Ovary (tissue), 3 donors: Measurements from ENCODE around the gene SPRED2.

Experiments used
- POLR2A ChIP-seq: fragments of 450-650 bp; IDR thresholded peaks from one replicate; pipeline ENCODE4 v1.6.1; 2017; ENCODE audit warnings: antibody characterized with exemption, mild to moderate bottlenecking, moderate library complexity
- TF ChIP-seq, protein P1 (sequence below), 3 donors: fragments of 450-650 bp in 2 of 3; fragments of 200-600 bp in 1 of 3; IDR thresholded peaks; one replicate each; pipeline versions ENCODE4 v1.5.1 to v1.8.0; 2016 to 2022; ENCODE audit warnings: antibody characterized with exemption in 3 of 3, mild to moderate bottlenecking in 1 of 3
- donor health status: DM: no; HTN: no; CAD: no.

DNA sequence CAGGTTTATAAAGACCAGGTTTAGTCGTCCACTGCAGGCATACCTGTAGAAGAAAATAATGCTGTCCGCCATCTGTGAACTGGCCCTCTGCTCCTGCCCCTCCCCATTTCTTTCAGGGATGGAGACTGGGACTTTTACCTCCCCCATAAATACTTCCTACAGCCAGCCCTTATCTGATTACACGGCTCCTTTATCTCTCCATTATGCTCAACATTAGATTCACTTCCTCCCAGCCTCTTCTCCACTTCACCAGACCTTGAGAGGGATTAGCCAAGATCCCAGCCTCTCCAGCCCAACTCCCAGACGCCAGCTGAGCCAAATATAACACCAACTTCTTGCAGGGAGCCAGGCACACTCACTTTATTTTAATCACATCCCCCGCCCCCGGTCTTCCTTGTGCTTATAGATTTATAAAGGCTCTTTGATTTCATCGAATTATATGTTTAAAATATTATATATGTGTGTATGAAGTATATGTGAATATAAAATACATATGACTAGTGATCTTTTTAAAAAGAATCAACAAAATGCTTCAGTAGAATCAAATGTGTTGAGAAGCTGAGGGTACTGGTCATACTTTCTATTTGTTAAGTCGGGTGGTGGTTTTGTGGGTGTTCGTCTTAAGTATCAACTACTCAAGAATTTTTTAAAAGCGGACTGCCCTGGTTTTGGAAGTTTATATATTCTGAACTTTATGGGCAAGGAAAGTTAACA, 81.0 kb downstream of the SPRED2 start:
- TF ChIP-seq, protein P1, sequence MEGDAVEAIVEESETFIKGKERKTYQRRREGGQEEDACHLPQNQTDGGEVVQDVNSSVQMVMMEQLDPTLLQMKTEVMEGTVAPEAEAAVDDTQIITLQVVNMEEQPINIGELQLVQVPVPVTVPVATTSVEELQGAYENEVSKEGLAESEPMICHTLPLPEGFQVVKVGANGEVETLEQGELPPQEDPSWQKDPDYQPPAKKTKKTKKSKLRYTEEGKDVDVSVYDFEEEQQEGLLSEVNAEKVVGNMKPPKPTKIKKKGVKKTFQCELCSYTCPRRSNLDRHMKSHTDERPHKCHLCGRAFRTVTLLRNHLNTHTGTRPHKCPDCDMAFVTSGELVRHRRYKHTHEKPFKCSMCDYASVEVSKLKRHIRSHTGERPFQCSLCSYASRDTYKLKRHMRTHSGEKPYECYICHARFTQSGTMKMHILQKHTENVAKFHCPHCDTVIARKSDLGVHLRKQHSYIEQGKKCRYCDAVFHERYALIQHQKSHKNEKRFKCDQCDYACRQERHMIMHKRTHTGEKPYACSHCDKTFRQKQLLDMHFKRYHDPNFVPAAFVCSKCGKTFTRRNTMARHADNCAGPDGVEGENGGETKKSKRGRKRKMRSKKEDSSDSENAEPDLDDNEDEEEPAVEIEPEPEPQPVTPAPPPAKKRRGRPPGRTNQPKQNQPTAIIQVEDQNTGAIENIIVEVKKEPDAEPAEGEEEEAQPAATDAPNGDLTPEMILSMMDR (IDR thresholded peaks at IDR 0.05) = no peak
- no peak for TF ChIP-seq POLR2A
